Loucy (cell line): Measurements from ENCODE around the gene SH3BGRL2.

ENCODE experiments used
- H2AFZ ChIP-seq: fragments of 200-600 bp; sonication (generic); 2 replicates; pipeline ENCODE4 v1.6.0; 2016; ENCODE audit warnings: antibody characterized with exemption, mild to moderate bottlenecking, low read length, moderate library complexity
- H3F3A ChIP-seq: fragments of 200-600 bp; 2 replicates; pipeline ENCODE4 v1.6.0; 2016; ENCODE audit warnings: antibody characterized with exemption, low read depth, mild to moderate bottlenecking
- H3K27me3 ChIP-seq: fragments of 200-600 bp; sonication (generic); 2 replicates; pipeline ENCODE4 v1.6.1; 2014; ENCODE audit warnings: low read length, mild to moderate bottlenecking; ENCODE audit not compliant: insufficient read depth, poor library complexity, severe bottlenecking
- H3K36me3 ChIP-seq: fragments of 200-600 bp; sonication (generic); 2 replicates; pipeline ENCODE4 v1.6.1; 2016; ENCODE audit warnings: low read length; ENCODE audit not compliant: insufficient read depth
- H3K4me1 ChIP-seq: fragments of 200-600 bp; sonication (generic); 2 replicates; pipeline ENCODE4 v1.5.1; 2014; ENCODE audit warnings: low read length, mild to moderate bottlenecking; ENCODE audit not compliant: insufficient read depth, poor library complexity, severe bottlenecking
- H3K4me2 ChIP-seq: fragments of 200-600 bp; sonication (generic); 2 replicates; pipeline ENCODE4 v1.6.0; 2014; ENCODE audit warnings: antibody characterized with exemption, low read length, low read depth, mild to moderate bottlenecking; ENCODE audit not compliant: poor library complexity, severe bottlenecking
- H3K4me3 ChIP-seq: fragments of 200-600 bp; sonication (generic); 2 replicates; pipeline ENCODE4 v1.5.1; 2014; ENCODE audit warnings: low read length, mild to moderate bottlenecking, mixed read lengths; ENCODE audit not compliant: poor library complexity, severe bottlenecking
- H3K79me2 ChIP-seq: fragments of 200-600 bp; sonication (generic); 2 replicates; pipeline ENCODE4 v1.6.1; 2014; ENCODE audit warnings: low read length; ENCODE audit not compliant: insufficient read depth
- H3K9ac ChIP-seq: fragments of 200-600 bp; sonication (generic); 2 replicates; pipeline ENCODE4 v1.6.0; 2014; ENCODE audit warnings: mild to moderate bottlenecking, low read depth, low read length, moderate library complexity; ENCODE audit not compliant: poor library complexity, severe bottlenecking
- H3K9me2 ChIP-seq: fragments of 200-600 bp; sonication (generic); replicated peaks from 2 replicates; pipeline ENCODE4 v1.6.1; 2016; ENCODE audit warnings: low read depth, low read length, mixed read lengths
- H3K9me3 ChIP-seq: fragments of 200-600 bp; sonication (generic); 2 replicates; pipeline ENCODE4 v1.6.1; 2014; ENCODE audit warnings: mild to moderate bottlenecking, antibody characterized with exemption, low read length, low read depth; ENCODE audit not compliant: insufficient read depth
- H4K20me1 ChIP-seq: fragments of 200-600 bp; sonication (generic); 2 replicates; pipeline ENCODE4 v1.6.0; 2014; ENCODE audit warnings: antibody characterized with exemption, low read length, mild to moderate bottlenecking; ENCODE audit not compliant: insufficient read depth, poor library complexity, severe bottlenecking
- EZH2phosphoT487 ChIP-seq: fragments of 200-600 bp; IDR thresholded peaks from 2 replicates; pipeline ENCODE4 v1.6.1; 2018; ENCODE audit warnings: antibody characterized with exemption, mild to moderate bottlenecking, moderate library complexity, borderline replicate concordance
- TF ChIP-seq, protein P1 (sequence below): fragments of 200-600 bp; sonication (generic); conservative IDR thresholded peaks from 2 replicates; pipeline ENCODE4 v1.5.1; 2014; ENCODE audit warnings: mild to moderate bottlenecking, antibody characterized with exemption, low read length

Gene SH3BGRL2

DNA sequence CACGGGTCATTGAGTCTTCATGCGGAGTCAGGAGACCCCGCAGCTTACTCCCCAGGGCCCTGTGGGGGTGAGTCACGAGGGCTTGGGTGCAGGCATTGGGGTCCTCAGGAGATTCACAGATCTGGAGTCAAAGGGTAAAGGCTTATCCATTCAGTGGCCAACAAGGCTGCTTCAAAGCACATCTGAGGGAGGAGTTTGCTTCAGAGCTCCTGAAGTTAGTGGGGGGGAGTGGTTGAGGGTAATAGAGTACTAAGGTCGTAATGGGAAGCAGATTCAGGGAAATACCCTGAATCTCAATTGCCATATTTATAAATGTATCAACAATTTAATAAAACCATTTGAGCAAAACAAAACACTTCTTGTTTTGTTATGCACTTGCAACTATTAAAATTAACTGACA is 37.3 kb downstream of the SH3BGRL2 start:
- no peak overlapping the region for H3K4me2 ChIP-seq
- H3K4me1 ChIP-seq = no peaks in the 10 kb centered on the region
- no peak overlapping the region for H3K4me3 ChIP-seq
- no peaks in the 10 kb centered on the region for H3K9me2 ChIP-seq
- no peaks in the 10 kb centered on the region for H3F3A ChIP-seq
- H3K36me3 ChIP-seq = no peaks in the 10 kb centered on the region
- no peak overlapping the region for H2AFZ ChIP-seq
- no peaks in the 10 kb centered on the region for H3K27me3 ChIP-seq
- TF ChIP-seq, protein P1, sequence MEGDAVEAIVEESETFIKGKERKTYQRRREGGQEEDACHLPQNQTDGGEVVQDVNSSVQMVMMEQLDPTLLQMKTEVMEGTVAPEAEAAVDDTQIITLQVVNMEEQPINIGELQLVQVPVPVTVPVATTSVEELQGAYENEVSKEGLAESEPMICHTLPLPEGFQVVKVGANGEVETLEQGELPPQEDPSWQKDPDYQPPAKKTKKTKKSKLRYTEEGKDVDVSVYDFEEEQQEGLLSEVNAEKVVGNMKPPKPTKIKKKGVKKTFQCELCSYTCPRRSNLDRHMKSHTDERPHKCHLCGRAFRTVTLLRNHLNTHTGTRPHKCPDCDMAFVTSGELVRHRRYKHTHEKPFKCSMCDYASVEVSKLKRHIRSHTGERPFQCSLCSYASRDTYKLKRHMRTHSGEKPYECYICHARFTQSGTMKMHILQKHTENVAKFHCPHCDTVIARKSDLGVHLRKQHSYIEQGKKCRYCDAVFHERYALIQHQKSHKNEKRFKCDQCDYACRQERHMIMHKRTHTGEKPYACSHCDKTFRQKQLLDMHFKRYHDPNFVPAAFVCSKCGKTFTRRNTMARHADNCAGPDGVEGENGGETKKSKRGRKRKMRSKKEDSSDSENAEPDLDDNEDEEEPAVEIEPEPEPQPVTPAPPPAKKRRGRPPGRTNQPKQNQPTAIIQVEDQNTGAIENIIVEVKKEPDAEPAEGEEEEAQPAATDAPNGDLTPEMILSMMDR = no peak
- TF ChIP-seq EZH2phosphoT487 = no peak
- H3K9me3 ChIP-seq = no peaks in the 10 kb centered on the region
- H4K20me1 ChIP-seq = no peaks in the 10 kb centered on the region
- no peak overlapping the region for H3K9ac ChIP-seq
- no peaks in the 10 kb centered on the region for H3K79me2 ChIP-seq

DNA sequence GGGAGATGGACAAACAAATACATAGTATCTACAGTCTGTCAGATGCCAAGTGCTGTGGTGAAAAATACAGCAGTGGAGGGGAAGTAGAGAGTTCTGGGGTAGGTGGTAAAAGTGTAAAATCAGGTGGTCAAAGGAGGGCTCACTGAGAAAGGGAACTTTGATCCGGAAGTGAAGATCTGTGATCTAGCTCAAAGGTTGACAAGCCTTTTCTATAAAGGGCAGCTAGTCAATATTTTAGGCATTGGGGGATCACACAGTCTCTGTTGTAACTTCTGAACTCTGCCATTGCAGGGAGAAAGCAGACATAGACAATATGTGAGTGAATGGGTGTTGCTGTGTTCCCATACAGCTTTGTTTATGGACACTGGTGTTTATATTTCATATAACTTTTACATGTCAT is 38.6 kb downstream of the SH3BGRL2 start:
- no peak for TF ChIP-seq EZH2phosphoT487
- TF ChIP-seq, protein P1 = no peak
- Histone ChIP-seq H3K4me2 (no peak overlapping the region), H3K9me2 (no peaks in the 10 kb centered on the region), H3K27me3 (no peaks in the 10 kb centered on the region), H3K9ac (no peak overlapping the region), H3K4me1 (no peaks in the 10 kb centered on the region), H4K20me1 (no peaks in the 10 kb centered on the region), H2AFZ (no peak overlapping the region), H3K9me3 (no peaks in the 10 kb centered on the region), H3K4me3 (no peak overlapping the region), H3K36me3 (no peaks in the 10 kb centered on the region), H3K79me2 (no peaks in the 10 kb centered on the region), H3F3A (no peaks in the 10 kb centered on the region)

DNA sequence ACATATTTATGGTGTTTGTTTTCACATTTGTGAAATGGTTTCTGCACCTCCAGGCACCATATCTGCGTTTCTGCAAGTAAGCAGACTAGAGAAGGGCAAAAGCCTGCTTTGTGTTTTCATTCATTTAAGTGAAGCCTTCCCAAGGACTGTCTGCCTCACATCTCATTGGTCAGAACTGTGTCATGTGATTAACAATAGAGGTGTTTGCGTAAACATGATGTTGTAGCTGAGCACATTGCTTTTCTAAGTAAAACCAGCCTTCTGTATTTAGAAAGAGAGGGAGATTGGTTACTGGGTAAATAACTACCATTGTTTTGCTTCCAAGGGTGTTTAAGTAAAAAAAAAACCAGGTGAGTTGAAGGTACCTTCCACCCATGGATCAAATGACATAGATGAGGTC is 39.7 kb downstream of the SH3BGRL2 start:
- no peaks in the 10 kb centered on the region for H3K9me2 ChIP-seq
- no peaks in the 10 kb centered on the region for H3K9me3 ChIP-seq
- H3K9ac ChIP-seq = no peak overlapping the region
- no peaks in the 10 kb centered on the region for H3K27me3 ChIP-seq
- no peaks in the 10 kb centered on the region for H3K79me2 ChIP-seq
- no peak overlapping the region for H2AFZ ChIP-seq
- no peaks in the 10 kb centered on the region for H3F3A ChIP-seq
- H3K4me3 ChIP-seq = no peak overlapping the region
- no peaks in the 10 kb centered on the region for H4K20me1 ChIP-seq
- TF ChIP-seq, protein P1 = no peak
- no peak for TF ChIP-seq EZH2phosphoT487
- H3K36me3 ChIP-seq = no peaks in the 10 kb centered on the region
- no peak overlapping the region for H3K4me2 ChIP-seq
- H3K4me1 ChIP-seq = no peaks in the 10 kb centered on the region
